Spleen (tissue), 11 donors: ENCODE data around the gene MOGAT1. TPM values are rescaled to one million over a fixed set of nuclear protein-coding genes. Genes with fewer than 3 reads are reported as not detected.

Source experiments
- DNase-seq: peaks from one replicate; pipeline ENCODE4 v3.0.0-alpha.2; 2020
- H3K27ac ChIP-seq, 8 donors: fragments of 200-600 bp; sonication (generic) in 7 of 8; 1 replicate in 4 of 8; 2 replicates in 4 of 8; pipeline versions ENCODE4 v1.5.0 to v1.8.0; 2016 to 2021; ENCODE audit warnings: inconsistent platforms in 4 of 8, mild to moderate bottlenecking in 4 of 8, moderate library complexity in 1 of 8
- H3K27me3 ChIP-seq, 7 donors: fragments of 200-600 bp; sonication (generic) in 6 of 7; replicated peaks in 1 of 7; 1 replicate in 4 of 7; 2 replicates in 3 of 7; pipeline versions ENCODE4 v1.5.0 to v1.8.0; 2016 to 2021; ENCODE audit warnings: inconsistent platforms in 3 of 7, mild to moderate bottlenecking in 1 of 7
- H3K36me3 ChIP-seq, 6 donors: fragments of 200-600 bp; sonication (generic) in 5 of 6; 1 replicate in 4 of 6; 2 replicates in 2 of 6; pipeline versions ENCODE4 v1.5.0 to v1.8.0; 2016 to 2021; ENCODE audit warnings: inconsistent platforms in 2 of 6
- H3K4me1 ChIP-seq, 6 donors: fragments of 200-600 bp; sonication (generic) in 5 of 6; 1 replicate in 3 of 6; 2 replicates in 3 of 6; pipeline versions ENCODE4 v1.5.0 to v1.8.0; 2016 to 2021; ENCODE audit warnings: inconsistent platforms in 3 of 6
- H3K4me3 ChIP-seq, 8 donors: fragments of 200-600 bp; sonication (generic) in 7 of 8; 1 replicate in 4 of 8; 2 replicates in 4 of 8; pipeline versions ENCODE4 v1.5.0 to v1.8.0; 2016 to 2021; ENCODE audit warnings: inconsistent platforms in 4 of 8, mild to moderate bottlenecking in 4 of 8, moderate library complexity in 2 of 8
- H3K9me3 ChIP-seq, 8 donors: fragments of 200-600 bp; sonication (generic) in 7 of 8; 1 replicate in 4 of 8; 2 replicates in 4 of 8; pipeline versions ENCODE4 v1.5.0 to v1.8.0; 2016 to 2021; ENCODE audit warnings: inconsistent platforms in 4 of 8
- CTCF ChIP-seq, 11 experiments: fragments of 200-600 bp in 7 of 11; fragments of 450-650 bp in 4 of 11; sonication (generic) in 4 of 11; IDR thresholded peaks in 8 of 11; conservative IDR thresholded peaks in 3 of 11; 1 replicate in 7 of 11; 2 replicates in 4 of 11; pipeline versions ENCODE4 v1.4.0 to v1.8.0; 2016 to 2021; ENCODE audit warnings: antibody characterized with exemption in 11 of 11, inconsistent platforms in 4 of 11, mild to moderate bottlenecking in 1 of 11
- POLR2A ChIP-seq, 3 donors: fragments of 450-650 bp; IDR thresholded peaks; one replicate each; pipeline ENCODE4 v1.5.1; 2017; ENCODE audit warnings: antibody characterized with exemption in 3 of 3, mild to moderate bottlenecking in 1 of 3
- POLR2AphosphoS5 ChIP-seq, 3 donors: sonication (generic); formaldehyde crosslinking; IDR thresholded peaks; one replicate each; pipeline ENCODE4 v1.5.1; 2017; ENCODE audit warnings: antibody characterized with exemption in 3 of 3
- WGBS, 5 donors: extraction: QIAGEN DNeasy Blood & Tissue Kit in 3 of 5; methylation state at CpG; one replicate each; pipeline versions ENCODE4 v1.1.5 to v1.1.7; 2013 to 2018; 5-methylcytosine and 5-hydroxymethylcytosine counted together
- intact Hi-C: fragments of 100-400 bp; cut with DNase I; formaldehyde crosslinking; loops from one replicate; pipeline ENCODE4 v1.15.0; 2023; ENCODE audit warnings: low total_unique reads
- polyA plus RNA-seq, 3 donors: library from polyadenylated mRNA; stranded (reverse); fragments of 200-250 nt; gene quantifications; one replicate each; pipeline ENCODE4 v1.2.1, GENCODE V29; 2013
- total RNA-seq, 7 donors: library from RNA; depleted of rRNA in 3 of 7; stranded (reverse); fragments of >200 nt in 3 of 7; fragmentation: NEBNext Ultra II Directional in 4 of 7; extraction: Animal tissue kit (Norgen Biotek cat#: 25700) in 4 of 7; gene quantifications; one replicate each; pipeline versions ENCODE4 v1.1.0 to v1.2.1, GENCODE V29; 2016 to 2021
- donor health status: healthy with polysubstance abuse.
- donor health status: DM: no; HTN: no; CAD: no; lungs with moderate emphysema.
- donor health status: DM: no; HTN: no; CAD: no.
- donor health status: Bipolar disorder and iron deficiency.
- donor health status: healthy.
- donor health status: DM: no; HTN: no; CAD: no.
- donor health status: DM: yes; HTN: yes; CAD: no.

The MOGAT1 gene
- total and polyA plus RNA-seq, 10 donors = 0.06 TPM; not detected in 9

- no peaks in the 10 kb centered on the region for H3K36me3 ChIP-seq
- H3K4me1 ChIP-seq = peaks cover 0 to 24% (median 14%) of the 10 kb centered on the region in 6 donors
- no peak overlapping the region for H3K4me3 ChIP-seq
- peaks cover 6 to 55% (median 15%) of the 10 kb centered on the region in 7 donors for H3K27me3 ChIP-seq
- intact Hi-C loops = no loop called here
- WGBS, 5 donors = 78 to 87% (median 82%) methylated on average over 9 of the region's 9 CpGs
- no peak for DNase-seq
- TF ChIP-seq POLR2A (IDR thresholded peaks at IDR 0.05) (no peak), POLR2AphosphoS5 (IDR thresholded peaks at IDR 0.05) (no peak), CTCF (IDR thresholded peaks at IDR 0.05 in 8 of 11, conservative IDR thresholded peaks at IDR 0.05 in 3 of 11) (no peak)
- no peak overlapping the region for H3K27ac ChIP-seq
- no peaks in the 10 kb centered on the region for H3K9me3 ChIP-seq
Measured at GRCh38 chr2:222670191-222671038, 1.0 kb upstream of the MOGAT1 start.

GRCh38 chr2:222672068-222672401 lies 577 bp downstream of the MOGAT1 start:
- Histone ChIP-seq H3K4me3 (peak overlapping the region in 6 of 8 donors; percentile 34 to 67 (median 38)), H3K4me1 (peaks cover 0 to 24% (median 14%) of the 10 kb centered on the region in 6 donors), H3K9me3 (no peaks in the 10 kb centered on the region), H3K27me3 (peaks cover 6 to 60% (median 15%) of the 10 kb centered on the region in 7 donors), H3K27ac (no peak overlapping the region), H3K36me3 (no peaks in the 10 kb centered on the region)
- intact Hi-C loops = no loop called here
- WGBS, 5 donors = 16 to 28% (median 24%) methylated on average over 10 of the region's 10 CpGs
- no peak for TF ChIP-seq CTCF (IDR thresholded peaks at IDR 0.05 in 8 of 11, conservative IDR thresholded peaks at IDR 0.05 in 3 of 11)
- TF ChIP-seq POLR2A (IDR thresholded peaks at IDR 0.05) = no peak
- TF ChIP-seq POLR2AphosphoS5 (IDR thresholded peaks at IDR 0.05) = no peak
- no peak for DNase-seq

- intact Hi-C loops = no loop called here
- TF ChIP-seq POLR2A (IDR thresholded peaks at IDR 0.05) (no peak), POLR2AphosphoS5 (IDR thresholded peaks at IDR 0.05) (no peak), CTCF (IDR thresholded peaks at IDR 0.05 in 8 of 11, conservative IDR thresholded peaks at IDR 0.05 in 3 of 11) (no peak)
- WGBS, 5 donors = 74 to 85% (median 79%) methylated on average over 7 of the region's 7 CpGs
- Histone ChIP-seq H3K36me3 (no peaks in the 10 kb centered on the region), H3K27ac (no peak overlapping the region), H3K4me1 (peaks cover 0 to 24% (median 14%) of the 10 kb centered on the region in 6 donors), H3K27me3 (peaks cover 6 to 67% (median 15%) of the 10 kb centered on the region in 7 donors), H3K9me3 (no peaks in the 10 kb centered on the region), H3K4me3 (no peak overlapping the region)
- DNase-seq = no peak
Measured at GRCh38 chr2:222673273-222673672, 1.8 kb downstream of the MOGAT1 start.

DNA sequence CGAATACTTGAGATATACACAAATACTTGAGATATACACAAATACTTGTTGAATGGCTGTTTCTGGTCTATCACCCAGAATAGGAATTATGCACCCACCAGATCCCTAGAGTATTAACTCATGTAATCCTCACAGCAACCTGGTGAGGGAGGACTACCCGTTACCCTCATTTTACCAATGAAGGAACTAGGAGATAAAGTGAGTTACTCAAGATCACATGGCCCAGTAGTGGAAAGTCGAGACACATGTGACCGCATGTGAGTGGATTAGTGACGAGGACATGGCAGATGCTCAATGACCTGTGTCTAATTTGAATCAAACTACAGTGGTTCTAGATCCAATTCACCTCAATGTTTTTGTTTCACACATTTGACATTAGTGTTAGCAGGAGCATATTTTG lies 2.4 kb downstream of the MOGAT1 start:
- Histone ChIP-seq H3K4me3 (no peak overlapping the region), H3K27ac (no peak overlapping the region), H3K4me1 (peaks cover 0 to 19% (median 14%) of the 10 kb centered on the region in 6 donors), H3K9me3 (no peaks in the 10 kb centered on the region), H3K36me3 (no peaks in the 10 kb centered on the region), H3K27me3 (peaks cover 6 to 73% (median 15%) of the 10 kb centered on the region in 7 donors)
- TF ChIP-seq POLR2AphosphoS5 (IDR thresholded peaks at IDR 0.05) (no peak), CTCF (IDR thresholded peaks at IDR 0.05 in 8 of 11, conservative IDR thresholded peaks at IDR 0.05 in 3 of 11) (no peak), POLR2A (IDR thresholded peaks at IDR 0.05) (no peak)
- WGBS, 5 donors = 80 to 89% (median 85%) methylated on average over 5 of the region's 5 CpGs
- no peak for DNase-seq
- intact Hi-C loops = no loop called here
